GM21447 (cell line): ENCODE measurements around the gene FRAS1.

Source experiments
- ATAC-seq: cut with Tn5 transposase; IDR thresholded peaks from one replicate; pipeline ENCODE4 v1.9.1; 2021; ENCODE audit not compliant: unreplicated experiment

FRAS1 gene

DNA sequence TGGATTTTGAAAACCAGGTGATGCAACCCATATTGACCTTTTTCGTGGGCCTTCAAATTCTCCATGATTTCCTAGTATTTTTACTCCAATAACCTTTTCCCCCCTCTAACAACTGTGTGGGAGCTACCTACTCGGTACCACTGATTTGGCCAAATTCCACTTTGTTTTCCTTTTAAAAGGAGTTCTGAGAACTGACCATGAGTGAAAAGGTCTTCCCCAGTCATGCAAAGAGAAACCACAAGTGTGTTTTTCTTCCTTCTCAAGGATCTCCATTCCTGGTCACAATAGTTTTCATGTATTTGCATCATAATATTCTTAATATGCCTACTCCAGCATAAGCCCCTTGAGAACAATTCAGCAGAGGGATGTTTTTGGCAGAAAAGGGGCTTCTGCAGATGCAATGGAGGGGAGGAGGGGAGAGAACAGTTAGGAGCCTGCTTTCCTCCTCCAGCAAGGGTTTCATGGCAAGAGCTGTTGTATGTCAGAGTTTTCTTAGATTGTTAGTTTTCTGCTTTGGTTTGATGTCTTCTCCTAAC lies 299.2 kb downstream of the FRAS1 start:
- ATAC-seq: no peak

DNA sequence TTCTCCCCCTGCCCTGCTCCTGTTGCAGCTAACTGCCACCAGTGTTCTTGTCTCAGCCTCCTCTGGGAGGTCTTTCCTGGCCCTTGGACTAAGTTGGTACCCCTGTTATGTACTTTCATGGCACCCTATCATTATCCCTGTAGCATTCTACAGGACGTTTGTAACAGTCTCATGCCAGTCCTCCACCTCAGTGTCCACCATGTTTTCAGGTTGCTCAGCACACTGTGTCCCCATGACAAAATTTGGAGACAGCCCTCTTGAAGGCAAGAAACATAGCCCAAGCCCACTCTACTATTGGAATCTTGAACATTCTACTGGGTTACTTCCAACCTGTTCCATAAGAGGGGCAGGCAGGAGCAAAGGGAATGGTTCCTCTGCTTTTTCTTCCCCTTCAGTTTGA lies 300.0 kb downstream of the FRAS1 start:
- ATAC-seq: no peak

DNA sequence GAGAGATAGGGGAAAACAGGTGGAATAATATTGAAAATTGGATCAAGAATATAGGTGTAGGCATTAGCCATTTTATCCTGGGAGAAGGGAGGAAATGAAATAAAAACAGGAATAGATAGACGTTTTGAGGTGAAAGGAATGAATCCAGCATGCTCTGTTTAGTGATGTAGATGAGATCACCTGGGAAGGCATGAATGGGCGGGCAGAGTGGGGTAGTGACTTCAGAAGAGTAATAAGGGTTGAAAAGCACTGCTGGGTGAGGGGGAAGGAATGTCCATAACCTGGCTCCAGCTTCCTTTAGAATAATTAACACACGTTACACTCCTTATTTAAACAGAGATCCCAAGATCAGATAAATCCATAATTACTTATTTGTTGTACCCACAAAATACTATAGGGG lies 303.3 kb downstream of the FRAS1 start:
- no peak for ATAC-seq

DNA sequence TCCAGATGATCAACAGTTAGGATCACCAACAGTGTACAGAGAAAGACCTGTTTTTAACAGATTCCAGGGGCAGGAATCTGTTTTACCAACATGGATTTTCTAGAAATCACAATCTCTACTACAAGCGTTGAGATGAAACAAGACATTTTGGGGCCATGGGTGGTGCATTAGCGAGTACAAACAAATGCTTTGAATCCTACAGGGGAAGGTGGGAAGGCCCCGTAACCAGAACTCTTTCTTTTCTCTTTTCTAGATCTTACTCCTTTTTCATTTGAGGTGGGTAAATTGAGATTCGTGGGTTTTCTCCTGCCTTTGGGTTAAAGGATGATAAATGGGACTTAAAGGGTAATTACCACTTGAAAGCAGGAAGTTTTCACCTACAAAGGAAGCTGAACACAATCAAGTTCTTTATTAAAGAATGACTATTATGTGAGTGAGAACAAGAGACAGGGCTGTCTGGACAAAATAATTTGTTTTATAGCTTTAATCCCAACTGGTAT lies 304.5 kb downstream of the FRAS1 start:
- no peak for ATAC-seq

DNA sequence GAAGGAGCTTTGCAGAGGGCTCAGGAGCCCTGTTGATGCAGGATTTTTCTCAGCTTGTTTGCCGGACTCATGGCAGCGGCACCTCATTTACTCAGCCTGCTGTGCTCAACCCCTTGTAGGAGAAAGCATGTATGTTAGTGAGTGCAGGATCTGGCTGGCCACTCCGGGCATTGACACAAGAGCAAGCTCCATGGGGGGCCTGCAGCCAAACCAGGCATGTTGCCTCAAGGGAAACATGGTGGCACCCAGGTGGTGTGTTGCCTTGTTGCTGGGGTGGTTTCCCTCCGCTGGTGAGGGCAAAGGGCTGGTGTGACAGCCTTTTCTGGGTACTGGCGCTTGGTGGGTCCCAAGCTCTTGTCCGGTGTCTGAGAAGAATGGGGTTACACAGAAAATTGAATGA lies 305.2 kb downstream of the FRAS1 start:
- ATAC-seq: no peak

DNA sequence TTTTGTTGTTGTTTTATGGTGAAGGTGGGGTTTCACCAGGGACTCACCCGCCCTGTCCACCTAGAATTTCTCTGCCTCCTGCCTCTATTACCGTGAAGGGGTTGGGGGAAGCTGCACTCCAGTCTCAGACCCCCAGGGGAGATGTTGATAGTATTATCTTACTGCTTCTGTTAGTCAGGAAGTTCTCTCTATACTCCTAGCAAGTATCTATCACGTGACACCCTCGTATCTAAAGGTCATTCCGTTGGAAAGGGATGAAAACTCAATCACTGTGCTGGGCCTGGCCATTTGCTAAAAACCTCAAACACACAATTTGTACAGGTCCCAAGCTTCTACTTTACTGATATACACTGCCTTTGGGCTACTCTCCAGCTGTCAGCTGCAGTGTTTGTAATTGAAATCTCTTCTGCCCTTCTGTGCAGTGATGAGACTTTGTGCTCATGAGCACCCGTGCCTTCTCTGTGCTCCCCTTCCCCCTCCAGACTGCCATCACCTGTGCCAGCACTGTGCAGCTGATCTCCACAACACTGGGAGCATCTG lies 306.0 kb downstream of the FRAS1 start:
- no peak for ATAC-seq

DNA sequence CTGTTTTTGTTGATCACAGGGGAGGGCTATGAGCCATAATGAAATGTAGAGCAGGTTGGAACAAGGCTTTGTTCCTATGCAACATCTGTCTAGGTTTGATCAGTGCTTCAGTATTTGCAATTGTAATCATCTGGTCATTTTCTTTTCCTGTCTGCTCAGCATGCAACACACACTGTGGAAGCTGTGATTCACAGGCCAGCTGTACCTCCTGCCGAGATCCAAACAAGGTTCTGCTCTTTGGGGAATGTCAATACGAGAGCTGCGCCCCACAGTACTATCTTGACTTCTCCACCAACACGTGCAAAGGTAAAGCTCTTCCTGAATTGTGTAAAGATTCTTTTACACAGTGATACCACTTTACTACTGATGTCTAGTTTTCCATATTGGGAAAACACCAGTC lies 312.6 kb downstream of the FRAS1 start:
- ATAC-seq: no peak

DNA sequence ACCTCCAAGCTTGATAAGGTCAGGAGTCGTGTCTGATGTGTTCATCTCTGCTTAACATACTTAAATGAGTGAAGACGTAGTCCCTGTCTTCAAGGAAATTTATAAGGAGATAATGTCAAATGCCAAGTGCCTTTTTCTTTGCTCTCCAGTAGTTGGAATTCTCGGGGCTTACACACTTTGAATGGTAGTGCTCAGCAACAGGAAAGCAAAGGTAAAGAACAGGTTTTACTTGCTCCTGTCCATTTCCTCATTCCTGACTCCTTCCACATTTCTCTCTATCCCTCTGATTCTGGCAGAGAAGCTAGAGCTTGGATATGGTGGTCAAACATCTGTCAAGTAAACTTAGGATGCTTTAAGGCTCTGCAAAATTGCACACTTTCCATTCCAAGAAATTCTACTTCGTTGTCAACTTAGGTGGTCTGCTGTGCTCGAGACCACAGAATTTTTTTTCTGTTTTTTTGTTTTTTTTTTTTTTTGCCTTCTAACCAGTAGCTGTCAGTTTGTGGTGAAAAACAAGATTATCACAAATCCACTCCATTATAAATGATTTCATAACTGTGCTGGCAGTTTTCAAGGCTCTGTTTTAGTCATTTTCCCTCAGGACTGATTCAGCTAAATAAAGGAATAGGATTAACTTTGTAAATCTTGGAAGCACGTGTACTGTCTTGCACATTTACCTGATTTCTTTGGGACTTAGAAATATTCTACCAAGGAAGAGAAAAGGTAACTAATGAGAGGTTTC lies 313.7 kb downstream of the FRAS1 start:
- ATAC-seq: no peak

DNA sequence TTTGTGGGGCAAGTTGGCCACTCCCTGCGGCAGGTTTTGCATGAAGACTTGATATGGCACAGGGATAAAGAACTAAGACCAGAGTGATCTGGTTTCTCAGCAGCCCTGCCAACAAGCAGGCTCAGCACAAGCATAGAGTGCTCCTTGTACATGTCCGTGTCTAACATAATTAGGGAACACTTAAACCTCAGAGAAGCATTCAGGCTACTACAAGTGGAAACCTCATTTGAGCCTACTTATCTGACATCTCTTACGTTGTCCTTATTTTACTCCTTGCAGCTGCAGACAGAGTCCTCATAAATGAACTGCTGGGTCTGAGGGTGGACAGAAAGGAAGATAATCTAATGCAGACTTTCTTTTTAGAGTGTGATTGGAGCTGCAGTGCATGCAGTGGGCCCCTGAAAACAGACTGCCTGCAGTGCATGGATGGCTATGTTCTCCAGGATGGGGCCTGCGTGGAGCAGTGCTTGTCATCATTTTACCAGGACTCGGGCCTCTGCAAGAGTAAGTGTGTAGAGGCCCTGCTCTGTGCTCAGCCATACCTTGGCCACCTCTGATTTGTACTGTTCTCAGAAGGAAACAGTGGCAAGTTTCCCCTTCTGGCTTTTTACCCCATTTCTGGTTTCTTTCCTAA lies 315.3 kb downstream of the FRAS1 start:
- ATAC-seq: no peak

DNA sequence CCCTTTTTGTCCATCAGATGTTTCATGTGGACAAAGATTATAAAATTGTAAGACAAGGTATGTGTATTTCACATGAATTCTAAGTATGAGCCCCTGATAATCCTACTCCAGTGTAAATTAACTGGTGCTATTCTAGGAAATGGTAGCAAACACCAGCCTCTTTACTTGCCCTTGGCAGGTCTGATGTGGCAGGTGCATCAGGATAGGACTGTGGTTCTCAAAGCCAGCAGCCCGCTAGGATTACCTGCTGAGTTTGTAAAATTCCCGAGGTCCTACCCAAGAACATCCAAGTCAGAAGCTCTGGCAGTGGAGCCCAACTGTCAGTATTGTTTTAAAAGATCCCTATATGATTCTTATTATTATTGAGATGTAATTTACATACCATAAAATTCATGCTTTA lies 320.4 kb downstream of the FRAS1 start:
- ATAC-seq: no peak

DNA sequence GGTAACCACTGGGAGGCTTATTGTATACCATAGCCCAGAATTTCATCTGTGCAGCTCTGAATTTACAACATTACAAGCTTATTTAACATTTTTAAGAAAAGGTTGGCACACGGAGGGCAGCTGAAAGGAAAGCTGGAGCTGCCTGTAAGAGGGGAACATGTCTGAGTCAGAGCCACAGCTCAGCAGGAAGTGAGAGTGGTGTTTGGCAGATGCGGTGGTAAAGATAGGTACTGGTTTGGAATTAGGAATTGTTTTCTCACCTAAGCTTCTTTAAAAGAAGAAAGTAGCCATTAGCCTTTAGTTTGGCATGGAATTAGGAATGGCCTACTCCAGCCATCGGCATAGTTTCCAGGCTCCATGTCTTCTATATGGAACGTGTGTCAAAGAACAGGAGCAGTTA lies 321.9 kb downstream of the FRAS1 start:
- no peak for ATAC-seq

DNA sequence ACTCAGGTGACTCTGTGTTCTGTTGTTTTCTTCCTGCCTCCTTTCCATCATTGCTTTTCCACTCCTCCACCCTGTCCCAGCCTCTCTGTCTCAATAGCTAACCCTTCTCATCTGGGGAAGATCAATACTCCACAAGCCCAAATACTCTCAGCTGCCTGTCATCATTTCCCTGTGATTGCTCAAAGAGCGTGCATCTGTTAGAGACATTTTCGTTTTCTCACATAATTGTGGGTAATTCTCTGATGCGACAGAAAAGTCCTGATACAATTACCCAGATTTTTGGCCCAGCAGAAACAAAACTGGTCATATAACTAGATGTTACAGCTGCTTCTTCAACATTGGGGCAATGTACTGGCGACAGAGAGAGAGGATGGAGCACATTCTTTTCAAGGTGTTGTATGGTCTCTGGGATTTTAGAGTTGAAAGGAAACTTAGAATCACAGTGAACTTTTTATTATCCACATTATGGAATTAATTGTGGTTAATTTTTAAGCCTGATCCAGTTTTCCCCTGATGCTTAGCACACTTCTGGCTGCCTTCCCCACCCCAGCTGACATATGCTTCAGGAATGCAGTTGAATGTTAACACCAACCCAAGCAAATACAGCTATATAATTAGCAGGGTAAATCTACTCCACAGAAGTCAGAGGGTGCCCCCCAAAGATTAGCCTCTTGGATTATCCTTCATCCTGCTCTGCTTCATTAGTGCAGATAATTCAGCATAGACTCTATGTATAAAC lies 323.0 kb downstream of the FRAS1 start:
- ATAC-seq: no peak

DNA sequence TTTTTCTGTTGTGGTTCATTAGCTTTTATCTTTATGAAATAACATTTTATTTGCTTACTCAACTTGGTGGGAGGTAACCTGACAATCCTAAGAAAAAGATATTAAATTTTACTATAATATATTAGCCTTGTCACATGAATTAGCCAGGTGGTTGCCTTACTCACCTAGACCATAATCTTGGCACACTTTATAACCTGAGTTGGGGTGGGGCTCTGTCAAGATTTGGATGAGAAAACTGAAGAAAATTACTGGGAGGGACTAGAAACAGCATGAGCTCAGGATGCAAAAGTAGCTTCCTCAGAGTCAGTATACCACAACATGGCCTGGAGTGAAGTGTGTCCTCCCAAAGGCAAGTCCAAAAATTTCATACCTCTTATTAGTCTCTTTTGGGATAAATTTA lies 329.6 kb downstream of the FRAS1 start:
- ATAC-seq: no peak

DNA sequence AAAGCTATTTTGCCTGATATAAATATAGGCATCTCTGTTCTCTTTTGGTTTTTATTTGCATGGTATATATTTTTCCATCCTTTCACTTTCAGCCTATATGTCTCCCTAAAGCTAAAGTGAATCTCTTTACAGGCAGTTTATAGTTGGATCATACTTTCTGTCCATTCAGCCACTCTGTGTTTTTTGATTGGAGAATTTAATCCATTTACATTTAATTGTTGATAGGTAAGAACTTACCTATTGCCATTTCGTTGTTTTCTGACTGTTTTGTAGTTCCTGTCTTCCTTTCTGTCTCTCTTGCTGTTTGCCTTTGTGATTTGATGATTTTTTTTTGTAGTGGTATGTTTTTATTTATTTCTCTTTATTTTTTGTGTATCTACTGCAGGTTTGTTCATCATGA lies 338.5 kb downstream of the FRAS1 start:
- ATAC-seq: no peak

DNA sequence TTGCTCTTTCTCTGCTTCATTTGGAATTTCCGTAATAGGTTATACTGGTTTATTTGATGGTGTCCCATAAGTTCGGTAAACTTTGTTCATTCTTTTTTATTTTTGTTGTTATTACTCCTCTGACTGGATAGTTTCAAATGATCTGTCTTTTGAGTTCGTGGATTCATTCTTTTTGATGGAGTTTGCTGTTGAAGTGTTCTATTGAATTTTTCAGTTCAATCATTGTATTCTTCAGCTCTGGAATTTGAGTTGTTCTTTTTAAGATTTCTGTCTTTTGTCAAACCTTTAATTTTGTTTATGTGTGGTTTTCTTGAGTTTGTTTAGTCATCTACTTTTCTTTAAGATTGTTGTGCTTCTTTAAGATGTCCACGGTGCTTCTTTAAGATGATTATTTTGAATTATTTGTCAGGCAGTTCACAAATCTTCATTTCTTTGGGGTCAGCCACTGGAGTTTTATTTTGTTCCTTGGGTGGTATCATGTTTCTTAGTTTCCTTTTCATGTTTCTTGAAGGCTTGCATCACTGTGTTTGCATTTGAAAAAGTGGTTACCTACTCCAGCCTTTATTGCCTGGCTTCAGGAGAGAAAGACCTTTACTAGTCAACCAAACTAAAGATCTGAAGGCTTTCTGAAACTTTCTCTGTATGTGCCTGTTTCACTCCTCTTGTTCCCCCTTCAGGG lies 339.6 kb downstream of the FRAS1 start:
- ATAC-seq: no peak

DNA sequence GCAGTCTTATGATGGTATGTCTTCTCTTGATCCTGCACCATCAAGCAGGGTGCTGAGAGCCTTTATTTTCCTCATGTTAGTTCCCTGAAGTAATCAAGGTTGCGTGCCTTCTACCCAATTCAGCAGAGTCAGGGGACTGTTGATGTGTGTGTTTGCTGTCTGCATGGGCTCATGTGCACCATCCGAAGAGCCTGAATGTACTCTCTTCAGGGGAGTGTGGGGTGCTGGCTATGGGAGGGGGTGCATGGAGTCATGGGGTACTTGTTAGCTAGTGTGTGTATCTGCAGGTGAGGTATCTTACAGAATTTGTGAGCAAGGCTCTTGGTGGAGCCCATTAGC lies 340.1 kb downstream of the FRAS1 start:
- ATAC-seq: no peak

DNA sequence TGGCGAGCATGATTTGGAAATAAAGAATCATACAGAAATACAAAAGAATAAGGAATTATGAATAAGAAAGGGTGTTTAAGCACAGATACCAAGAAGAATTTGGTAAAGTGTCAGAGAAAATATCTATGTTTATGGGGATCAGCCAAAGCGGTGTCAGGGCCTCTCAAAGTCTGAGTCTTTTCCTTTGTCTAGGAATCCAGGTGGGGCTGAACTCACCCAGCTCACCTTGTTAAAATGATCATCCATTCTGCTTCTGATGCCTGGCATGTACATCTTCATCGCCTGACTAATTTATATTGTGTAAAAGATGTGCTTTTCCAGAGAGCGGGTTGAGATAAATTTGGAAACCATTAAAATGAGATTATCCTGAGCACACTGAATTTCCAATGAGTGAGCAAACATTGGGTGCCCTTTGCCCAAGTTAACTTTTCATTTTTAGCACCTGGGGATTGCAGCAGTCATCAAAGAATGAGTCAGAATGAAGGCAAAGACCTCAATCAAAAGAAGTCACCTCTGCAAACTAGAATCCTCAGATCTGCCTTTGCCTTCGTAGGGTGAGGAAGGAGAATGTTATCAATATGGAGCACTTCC lies 352.6 kb downstream of the FRAS1 start:
- ATAC-seq: no peak

DNA sequence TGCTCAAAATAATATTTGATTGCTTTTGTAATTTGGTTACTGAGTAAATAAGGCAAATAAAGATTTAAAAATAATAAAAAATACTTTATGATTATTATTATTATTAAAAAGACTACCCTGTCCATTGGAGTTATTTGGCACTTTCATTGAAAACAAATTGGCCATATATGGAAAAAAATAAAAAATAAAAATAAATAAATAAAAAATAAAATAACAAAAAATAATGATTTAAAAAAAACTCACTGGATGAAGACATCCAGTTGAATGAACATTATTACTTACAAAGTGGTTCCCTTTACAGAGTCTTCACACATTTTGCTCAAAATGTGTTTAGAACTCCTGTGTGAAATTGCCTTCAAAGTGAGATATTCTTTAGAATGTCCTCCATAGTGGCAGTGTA lies 353.1 kb downstream of the FRAS1 start:
- ATAC-seq: no peak

DNA sequence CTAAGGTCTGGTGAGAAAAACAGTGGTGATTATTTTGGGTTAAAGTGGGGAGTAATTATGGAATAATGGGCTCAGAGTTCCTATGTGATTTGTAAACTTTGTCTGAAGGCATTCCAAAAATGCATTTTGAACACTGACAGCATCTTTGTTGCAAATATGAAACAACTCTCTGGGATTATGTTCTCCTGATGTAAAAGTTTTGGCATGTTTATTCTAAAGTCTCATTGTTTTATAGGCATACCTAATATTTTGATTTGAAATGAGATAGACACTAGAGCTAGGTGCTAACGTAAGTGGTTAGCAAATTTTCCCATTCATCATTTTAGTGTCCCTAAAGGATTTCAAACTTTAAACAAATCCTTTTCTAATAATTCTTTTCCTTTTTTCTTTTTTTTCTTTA lies 353.6 kb downstream of the FRAS1 start:
- no peak for ATAC-seq

DNA sequence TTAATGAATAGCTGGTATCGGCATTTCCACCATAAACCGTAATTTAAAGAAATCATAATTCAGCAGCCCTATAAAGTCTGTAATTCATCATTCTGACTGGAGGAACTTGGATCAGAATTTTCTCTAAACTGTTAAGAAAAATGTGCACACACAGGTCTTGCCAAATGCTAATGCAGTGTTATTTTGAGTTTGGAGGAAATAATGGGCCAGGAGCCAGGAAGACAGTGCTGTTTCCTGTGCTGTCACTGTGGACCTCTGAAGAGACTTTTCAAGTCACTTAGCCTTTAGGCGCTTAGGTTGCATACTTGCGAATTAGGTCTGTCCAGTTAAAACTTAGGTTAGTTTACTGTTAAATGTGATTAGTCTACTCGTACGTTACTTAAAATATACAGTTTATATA lies 357.0 kb downstream of the FRAS1 start:
- ATAC-seq: no peak

DNA sequence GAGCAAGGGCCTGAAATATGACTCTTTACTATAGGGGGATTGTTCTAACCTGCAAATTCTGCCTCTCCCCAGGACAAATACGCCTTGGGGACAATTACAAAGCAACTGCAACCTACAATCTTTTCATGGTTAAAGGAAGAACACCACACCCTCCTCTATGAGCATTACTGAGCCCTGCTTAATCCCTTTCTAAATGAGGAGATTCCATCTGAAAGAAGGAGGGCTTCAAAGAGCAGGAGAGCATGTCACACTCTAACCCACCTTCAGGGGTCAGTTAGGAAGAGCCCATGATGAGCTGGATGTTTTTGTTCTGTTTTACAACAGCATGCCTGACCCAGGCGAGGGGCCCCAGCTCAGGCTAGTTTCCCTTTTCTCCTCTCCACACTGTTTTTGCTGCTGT lies 360.5 kb downstream of the FRAS1 start:
- no peak for ATAC-seq
